Measurements from ENCODE around the gene ZNF485. TPM values are rescaled to one million over a fixed set of nuclear protein-coding genes. Genes with fewer than 3 reads are reported as not detected.

The ZNF485 gene
- total and polyA plus RNA-seq, 2 of the 8 experiments (the other 6 are each of a cell fraction or from before 2014, with no cell fraction given), result 2.5 to 8.2 TPM

DNA sequence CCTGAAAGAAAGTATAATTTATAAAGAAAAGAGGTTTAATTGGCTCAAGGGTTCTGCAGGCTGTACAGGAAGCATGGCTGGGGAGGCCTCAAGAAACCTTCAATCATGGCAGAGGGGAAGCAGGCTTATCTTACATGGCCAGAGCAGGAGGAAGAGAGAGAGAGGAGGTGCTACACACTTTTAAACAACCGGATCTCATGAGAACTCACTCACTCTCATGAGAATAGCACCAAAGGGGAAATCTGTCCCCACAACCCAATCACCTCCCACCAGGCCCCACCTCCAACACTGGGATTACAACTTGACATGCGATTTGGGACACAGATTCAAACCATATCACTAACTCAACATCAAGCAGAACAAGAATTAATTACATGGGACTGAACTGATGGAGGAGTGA is 6.9 kb upstream of the ZNF485 start (continued):
- TF ChIP-seq, protein P1, sequence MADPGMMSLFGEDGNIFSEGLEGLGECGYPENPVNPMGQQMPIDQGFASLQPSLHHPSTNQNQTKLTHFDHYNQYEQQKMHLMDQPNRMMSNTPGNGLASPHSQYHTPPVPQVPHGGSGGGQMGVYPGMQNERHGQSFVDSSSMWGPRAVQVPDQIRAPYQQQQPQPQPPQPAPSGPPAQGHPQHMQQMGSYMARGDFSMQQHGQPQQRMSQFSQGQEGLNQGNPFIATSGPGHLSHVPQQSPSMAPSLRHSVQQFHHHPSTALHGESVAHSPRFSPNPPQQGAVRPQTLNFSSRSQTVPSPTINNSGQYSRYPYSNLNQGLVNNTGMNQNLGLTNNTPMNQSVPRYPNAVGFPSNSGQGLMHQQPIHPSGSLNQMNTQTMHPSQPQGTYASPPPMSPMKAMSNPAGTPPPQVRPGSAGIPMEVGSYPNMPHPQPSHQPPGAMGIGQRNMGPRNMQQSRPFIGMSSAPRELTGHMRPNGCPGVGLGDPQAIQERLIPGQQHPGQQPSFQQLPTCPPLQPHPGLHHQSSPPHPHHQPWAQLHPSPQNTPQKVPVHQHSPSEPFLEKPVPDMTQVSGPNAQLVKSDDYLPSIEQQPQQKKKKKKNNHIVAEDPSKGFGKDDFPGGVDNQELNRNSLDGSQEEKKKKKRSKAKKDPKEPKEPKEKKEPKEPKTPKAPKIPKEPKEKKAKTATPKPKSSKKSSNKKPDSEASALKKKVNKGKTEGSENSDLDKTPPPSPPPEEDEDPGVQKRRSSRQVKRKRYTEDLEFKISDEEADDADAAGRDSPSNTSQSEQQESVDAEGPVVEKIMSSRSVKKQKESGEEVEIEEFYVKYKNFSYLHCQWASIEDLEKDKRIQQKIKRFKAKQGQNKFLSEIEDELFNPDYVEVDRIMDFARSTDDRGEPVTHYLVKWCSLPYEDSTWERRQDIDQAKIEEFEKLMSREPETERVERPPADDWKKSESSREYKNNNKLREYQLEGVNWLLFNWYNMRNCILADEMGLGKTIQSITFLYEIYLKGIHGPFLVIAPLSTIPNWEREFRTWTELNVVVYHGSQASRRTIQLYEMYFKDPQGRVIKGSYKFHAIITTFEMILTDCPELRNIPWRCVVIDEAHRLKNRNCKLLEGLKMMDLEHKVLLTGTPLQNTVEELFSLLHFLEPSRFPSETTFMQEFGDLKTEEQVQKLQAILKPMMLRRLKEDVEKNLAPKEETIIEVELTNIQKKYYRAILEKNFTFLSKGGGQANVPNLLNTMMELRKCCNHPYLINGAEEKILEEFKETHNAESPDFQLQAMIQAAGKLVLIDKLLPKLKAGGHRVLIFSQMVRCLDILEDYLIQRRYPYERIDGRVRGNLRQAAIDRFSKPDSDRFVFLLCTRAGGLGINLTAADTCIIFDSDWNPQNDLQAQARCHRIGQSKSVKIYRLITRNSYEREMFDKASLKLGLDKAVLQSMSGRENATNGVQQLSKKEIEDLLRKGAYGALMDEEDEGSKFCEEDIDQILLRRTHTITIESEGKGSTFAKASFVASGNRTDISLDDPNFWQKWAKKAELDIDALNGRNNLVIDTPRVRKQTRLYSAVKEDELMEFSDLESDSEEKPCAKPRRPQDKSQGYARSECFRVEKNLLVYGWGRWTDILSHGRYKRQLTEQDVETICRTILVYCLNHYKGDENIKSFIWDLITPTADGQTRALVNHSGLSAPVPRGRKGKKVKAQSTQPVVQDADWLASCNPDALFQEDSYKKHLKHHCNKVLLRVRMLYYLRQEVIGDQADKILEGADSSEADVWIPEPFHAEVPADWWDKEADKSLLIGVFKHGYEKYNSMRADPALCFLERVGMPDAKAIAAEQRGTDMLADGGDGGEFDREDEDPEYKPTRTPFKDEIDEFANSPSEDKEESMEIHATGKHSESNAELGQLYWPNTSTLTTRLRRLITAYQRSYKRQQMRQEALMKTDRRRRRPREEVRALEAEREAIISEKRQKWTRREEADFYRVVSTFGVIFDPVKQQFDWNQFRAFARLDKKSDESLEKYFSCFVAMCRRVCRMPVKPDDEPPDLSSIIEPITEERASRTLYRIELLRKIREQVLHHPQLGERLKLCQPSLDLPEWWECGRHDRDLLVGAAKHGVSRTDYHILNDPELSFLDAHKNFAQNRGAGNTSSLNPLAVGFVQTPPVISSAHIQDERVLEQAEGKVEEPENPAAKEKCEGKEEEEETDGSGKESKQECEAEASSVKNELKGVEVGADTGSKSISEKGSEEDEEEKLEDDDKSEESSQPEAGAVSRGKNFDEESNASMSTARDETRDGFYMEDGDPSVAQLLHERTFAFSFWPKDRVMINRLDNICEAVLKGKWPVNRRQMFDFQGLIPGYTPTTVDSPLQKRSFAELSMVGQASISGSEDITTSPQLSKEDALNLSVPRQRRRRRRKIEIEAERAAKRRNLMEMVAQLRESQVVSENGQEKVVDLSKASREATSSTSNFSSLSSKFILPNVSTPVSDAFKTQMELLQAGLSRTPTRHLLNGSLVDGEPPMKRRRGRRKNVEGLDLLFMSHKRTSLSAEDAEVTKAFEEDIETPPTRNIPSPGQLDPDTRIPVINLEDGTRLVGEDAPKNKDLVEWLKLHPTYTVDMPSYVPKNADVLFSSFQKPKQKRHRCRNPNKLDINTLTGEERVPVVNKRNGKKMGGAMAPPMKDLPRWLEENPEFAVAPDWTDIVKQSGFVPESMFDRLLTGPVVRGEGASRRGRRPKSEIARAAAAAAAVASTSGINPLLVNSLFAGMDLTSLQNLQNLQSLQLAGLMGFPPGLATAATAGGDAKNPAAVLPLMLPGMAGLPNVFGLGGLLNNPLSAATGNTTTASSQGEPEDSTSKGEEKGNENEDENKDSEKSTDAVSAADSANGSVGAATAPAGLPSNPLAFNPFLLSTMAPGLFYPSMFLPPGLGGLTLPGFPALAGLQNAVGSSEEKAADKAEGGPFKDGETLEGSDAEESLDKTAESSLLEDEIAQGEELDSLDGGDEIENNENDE (IDR thresholded peaks at IDR 0.05; ENCODE audit: insufficient replicate concordance, low read length), result no peak
- TF ChIP-seq CREB1 (IDR thresholded peaks at IDR 0.05), result no peak
- TF ChIP-seq MAFK (IDR thresholded peaks at IDR 0.05; ENCODE audit: low read depth, low read length), result no peak
- no peak for TF ChIP-seq TAF7 (optimal IDR thresholded peaks at IDR 0.05; ENCODE audit: borderline replicate concordance, low read depth, low read length)
- no peak for TF ChIP-seq TAF1 (IDR thresholded peaks at IDR 0.05; ENCODE audit: low read depth, low read length)
- TF ChIP-seq RNF2 (IDR thresholded peaks at IDR 0.05; ENCODE audit: borderline replicate concordance, low read depth, low read length, missing control alignments, poor library complexity, severe bottlenecking), result no peak

Data from H1 (cell line).